Activated T-cell treated with anti-CD3 and anti-CD28 coated beads for 1 hour (primary cell): Measurements from ENCODE around the gene ELL.
"Not testable (repeated sequence)": the region's sequence is repeated elsewhere in the genome, so short reads cannot be mapped to it uniquely, and the experiment has no call there.

Experiments
- DNase-seq: peaks from one replicate; pipeline ENCODE4 v3.0.0-alpha.2; 2020; ENCODE audit warnings: low read depth

The ELL gene

DNA sequence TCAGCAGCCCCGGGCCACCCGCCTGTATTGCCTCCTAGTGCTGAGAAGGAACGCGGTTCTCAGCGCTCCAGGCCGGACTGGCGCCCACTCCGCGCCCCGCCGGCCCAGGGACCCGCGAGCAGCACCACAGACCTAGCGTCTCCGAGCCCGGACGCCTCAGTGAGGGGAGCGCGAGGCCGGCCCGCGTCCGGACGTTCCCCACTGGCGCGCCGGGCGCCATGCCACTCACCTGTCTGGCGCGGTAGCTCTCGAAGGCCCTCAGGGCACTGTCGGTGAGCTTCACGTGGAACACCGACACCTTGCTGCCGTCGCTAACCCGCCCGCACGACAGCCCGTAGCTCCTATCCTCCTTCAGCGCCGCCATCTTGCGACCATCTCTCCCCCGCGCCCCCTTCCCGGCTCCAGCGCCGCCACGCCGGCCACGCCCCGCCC lies at the start of gene ELL:
ELL (minus strand) TSS at position 379 of the 432 bp plus-strand sequence; CDS start at position 364, 15 bp downstream.
- DNase-seq = no peak

GRCh38 chr19:18568367-18568766 lies 46.5 kb upstream of the ELL start:
- DNase-seq = no peak

- no peak for DNase-seq
These were observed 45.1 kb upstream of the ELL start for GRCh38 chr19:18566953-18567352.

- no peak for DNase-seq
These were observed 40.2 kb upstream of the ELL start for GRCh38 chr19:18562086-18562485.

DNA sequence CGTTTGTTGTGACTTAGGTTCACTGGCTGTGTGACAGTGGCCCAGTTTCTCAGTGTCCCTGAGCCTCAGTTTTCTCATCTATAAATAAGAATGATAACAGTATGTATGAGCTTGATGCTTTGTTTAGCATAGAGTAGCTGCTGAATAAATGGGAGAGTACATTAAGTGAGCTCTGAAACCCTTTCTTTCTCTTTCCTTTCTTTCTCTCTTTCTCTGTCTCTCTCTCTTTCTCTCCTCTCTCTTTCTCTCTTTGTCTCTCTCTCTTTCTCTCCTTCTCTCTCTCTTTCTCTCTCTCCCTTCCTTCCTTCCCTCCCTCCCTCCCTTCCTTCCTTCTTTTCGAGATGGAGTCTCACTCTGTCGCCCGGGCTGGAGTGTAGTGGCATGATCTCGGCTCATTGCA lies 37.8 kb upstream of the ELL start:
- DNase-seq = no peak

DNA sequence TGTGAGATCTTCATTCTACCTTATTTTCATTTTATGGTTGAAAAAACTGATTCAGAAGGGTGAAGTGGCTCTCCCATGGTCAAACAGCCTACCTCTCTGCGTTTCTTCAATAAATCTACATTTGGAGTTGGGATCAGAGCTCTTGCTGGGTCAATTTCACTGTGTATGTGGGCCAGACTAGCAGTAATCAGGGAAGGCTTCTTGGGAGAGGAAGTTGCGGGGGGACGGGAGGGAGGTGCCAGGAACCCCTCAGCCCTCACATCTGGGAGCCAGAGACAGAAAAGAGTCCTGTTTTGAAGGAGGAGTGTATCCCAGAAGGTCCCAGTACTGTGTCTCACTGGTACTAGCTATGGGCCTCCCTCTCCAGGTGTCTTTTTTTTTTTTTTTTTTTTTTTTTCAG lies 36.7 kb upstream of the ELL start:
- DNase-seq = no peak

- no peak for DNase-seq
These were observed 36.3 kb upstream of the ELL start for GRCh38 chr19:18558202-18558555.

DNA sequence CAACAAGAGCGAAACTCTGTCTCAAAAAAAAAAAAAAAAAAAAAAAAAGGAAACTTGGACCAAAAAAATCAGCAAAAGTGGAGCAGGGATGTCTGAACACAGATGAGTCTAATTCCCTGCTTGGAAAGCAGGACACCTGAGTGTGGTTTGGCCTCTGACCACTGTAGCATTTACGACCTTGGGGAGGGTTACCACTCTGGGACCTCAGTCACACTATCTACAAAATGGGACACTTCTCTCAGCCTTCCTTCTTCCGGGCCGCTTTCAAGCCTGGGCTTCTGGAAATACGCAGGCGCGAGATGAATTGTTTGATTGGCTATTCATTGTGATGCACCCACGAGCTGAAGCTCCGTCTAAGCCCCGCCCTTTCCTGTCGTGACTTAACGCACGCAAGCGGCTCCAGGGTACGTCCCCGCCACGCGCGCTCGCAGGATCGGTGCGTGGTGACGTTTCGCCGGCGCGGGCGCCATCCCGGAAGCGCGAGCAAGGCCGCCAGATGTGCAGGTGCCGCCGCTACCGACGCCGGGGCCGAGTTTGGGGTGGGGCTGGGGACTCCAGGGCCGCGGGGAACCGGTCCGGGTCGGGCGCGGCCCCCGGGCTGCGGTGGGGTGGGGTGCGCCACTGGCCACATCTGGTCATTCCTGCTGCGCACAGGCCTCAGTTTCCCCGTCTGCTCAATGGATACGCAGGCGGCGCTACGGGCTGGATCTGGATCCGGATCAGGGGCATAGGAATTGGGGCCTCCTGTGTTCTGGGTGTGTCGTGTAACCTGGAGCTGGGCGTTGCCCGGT lies 35.7 kb upstream of the ELL start, which contains the start of gene KXD1:
KXD1 (plus strand) TSS at position 460 of the 791 bp plus-strand sequence. CDS start 4,187 bp downstream, outside the sequence.
- DNase-seq = peak; percentile 96

DNA sequence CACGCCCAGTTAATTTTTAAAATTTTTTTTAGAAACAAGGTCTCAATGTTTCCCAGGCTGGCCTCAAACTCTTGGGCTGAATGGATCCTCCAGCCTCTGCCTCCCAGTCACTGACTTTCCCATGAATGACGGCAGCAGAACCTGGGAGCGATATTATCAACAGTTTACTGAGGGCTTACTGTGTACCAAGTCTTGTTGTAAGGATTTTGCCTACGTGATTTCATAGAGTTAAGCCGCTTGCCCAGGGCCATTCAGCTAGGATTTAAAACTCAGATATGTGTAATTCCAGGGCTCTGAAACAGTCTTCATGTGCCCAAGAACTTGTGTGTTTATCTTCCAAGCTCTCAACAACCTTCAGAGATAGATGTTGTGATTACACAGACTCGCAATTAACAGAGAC lies 29.8 kb upstream of the ELL start:
- DNase-seq = no peak

GRCh38 chr19:18543814-18544475 lies 22.1 kb upstream of the ELL start:
- DNase-seq = peak; percentile 52

- DNase-seq = peak; percentile 91
These were observed 21.3 kb upstream of the ELL start, which contains the start of gene FKBP8 for GRCh38 chr19:18542941-18543813. Gene FKBP8, minus strand, starts transcription at chr19:18543573. Its CDS starts 1,603 bp downstream, at chr19:18541970.

DNA sequence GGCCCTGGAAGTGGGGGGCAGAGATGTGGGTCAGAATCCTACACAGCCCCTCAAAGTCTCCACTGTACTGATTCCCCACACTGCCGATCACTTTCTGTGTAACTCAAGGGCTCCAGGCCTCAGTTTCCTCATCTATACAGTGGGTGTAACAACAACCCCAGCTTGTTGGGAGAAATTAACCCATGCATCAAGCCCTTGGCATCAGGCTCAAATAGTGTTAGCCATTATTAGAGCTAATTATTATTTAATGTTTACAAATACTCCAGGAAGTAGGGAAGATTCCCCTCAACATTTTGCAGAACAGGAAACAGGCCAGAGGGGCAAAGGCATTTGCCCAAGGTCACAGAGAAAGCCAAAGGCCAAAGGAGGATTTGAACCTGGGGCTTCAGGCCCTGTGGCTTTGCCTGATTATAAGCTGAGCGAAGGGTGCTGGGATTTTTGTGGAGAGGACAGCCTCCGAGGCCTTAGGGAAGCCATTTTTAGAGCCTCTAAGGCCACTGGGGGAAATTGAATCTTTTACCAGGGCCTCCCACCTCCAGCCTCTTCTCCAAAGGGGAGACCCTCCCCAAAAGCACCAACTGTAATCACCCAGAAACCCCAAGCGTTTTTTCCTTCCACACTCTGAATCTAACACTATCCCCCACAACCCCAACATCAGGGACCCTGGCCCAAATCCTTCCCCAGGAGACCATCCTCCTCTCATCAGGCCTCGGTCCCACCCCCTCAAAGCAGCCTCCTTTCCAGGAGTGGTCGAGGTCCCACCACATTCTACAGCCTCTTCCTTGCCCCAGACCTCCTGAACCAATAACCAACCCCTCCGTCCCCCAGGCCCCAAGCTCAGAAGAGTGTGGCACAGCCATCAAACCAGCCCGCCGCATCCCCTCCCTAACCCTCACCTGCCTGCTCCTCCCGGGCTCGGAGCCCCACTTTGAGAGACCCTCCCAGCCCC lies 20.4 kb upstream of the ELL start:
- no peak for DNase-seq

GRCh38 chr19:18541258-18541991 lies 19.6 kb upstream of the ELL start:
- DNase-seq = no peak

DNA sequence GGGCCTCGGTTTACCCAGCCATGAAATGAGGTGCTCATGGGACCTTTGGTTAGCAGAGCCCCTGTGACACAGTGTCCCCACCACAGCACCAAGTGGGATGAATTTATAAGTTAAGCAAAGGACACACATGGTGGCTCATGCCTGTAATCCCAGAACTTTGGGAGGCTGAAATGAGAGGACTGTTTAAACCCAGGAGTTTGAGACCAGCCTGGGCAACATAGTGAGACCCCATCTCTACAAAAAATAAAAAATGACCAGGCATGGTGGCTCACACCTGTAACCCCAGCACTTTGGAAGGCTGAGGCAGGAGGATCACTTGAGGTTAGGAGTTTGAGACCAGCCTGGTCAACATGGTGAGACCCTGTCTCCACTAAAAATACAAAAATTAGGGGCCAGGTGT lies 18.3 kb upstream of the ELL start:
- not testable (repeated sequence) for DNase-seq

GRCh38 chr19:18539372-18539771 lies 17.5 kb upstream of the ELL start:
- DNase-seq = no peak

- no peak for DNase-seq
These were observed 16.2 kb upstream of the ELL start for GRCh38 chr19:18538115-18538514.

GRCh38 chr19:18537431-18537830 lies 15.6 kb upstream of the ELL start:
- no peak for DNase-seq

DNA sequence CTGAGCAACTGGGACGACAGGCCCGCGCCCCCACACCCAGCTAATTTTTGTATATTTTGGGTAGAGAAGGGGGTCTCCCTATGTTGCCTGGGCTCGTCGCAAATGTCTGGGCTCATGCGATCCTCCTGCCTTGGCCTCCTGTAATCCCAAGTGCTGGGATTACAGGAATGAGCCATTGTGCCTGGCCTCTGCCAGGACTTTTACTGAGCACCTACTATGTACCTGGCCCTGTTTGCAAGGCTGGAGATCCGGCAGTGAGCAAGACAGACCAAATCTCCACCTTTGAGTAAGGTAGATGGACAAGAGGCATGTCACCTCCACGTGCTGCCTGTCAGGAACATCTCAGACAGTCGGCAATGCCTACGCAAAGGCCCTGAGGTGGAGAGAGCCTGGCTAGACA lies 14.6 kb upstream of the ELL start:
- DNase-seq = no peak

- no peak for DNase-seq
These were observed 11.2 kb upstream of the ELL start for GRCh38 chr19:18533058-18533457.

DNA sequence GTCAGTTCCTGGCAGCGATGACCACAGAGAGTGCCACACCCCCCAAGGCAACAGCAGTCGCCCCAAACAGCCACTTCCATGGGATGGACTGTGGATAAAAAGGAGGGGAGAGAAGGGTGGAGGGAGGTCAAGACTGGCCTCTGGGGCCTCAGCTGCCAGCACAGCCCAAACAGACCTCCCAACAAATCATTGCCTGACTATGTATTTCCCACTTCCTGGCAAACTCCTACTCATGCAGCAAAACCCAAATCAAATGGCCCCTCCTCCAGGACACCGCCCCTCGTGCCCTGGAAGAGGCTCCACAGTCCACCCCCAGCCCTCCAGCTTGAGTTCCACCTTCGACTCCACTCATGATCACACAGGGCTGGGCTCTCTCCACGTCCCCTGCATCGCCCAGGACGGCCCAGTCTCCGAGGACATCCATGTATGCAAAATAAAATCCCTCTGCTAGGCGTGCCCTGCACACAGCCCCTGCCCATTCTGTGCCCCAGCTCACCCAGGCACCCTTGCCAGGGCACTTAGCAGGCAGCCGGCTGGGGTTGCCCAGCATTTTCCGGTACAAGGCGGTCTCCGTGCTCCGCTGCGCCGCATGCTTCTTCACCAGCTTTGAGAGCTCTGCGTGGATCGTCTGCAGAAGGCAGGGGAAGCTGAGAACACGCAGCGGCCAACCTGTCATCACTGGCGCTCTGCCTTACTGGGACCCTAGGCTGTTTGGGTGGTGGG lies 10.5 kb upstream of the ELL start:
- DNase-seq = no peak
